Epithelial cell of esophagus (primary cell): ENCODE data around the gene DCLK2.
A peak's percentile ranks its signal among the peaks of the same experiment; 100 is the strongest.

Source experiments
- DNase-seq: peaks from one replicate; pipeline ENCODE4 v3.0.0; 2010; ENCODE audit warnings: low read depth
- H3K4me3 ChIP-seq: 2 replicates; pipeline ENCODE4 v1.5.1; 2011; ENCODE audit warnings: mild to moderate bottlenecking, low read length, control low read depth
- TF ChIP-seq, protein P1 (sequence below): IDR thresholded peaks from 2 replicates; pipeline ENCODE4 v1.5.1; 2011; ENCODE audit warnings: low read depth, mild to moderate bottlenecking, low read length, control low read depth, inconsistent platforms; ENCODE audit not compliant: insufficient read depth; ENCODE audit errors: missing control alignments

The DCLK2 gene

GRCh38 chr4:150090836-150091235 is 12.6 kb downstream of the DCLK2 start:
- TF ChIP-seq, protein P1, sequence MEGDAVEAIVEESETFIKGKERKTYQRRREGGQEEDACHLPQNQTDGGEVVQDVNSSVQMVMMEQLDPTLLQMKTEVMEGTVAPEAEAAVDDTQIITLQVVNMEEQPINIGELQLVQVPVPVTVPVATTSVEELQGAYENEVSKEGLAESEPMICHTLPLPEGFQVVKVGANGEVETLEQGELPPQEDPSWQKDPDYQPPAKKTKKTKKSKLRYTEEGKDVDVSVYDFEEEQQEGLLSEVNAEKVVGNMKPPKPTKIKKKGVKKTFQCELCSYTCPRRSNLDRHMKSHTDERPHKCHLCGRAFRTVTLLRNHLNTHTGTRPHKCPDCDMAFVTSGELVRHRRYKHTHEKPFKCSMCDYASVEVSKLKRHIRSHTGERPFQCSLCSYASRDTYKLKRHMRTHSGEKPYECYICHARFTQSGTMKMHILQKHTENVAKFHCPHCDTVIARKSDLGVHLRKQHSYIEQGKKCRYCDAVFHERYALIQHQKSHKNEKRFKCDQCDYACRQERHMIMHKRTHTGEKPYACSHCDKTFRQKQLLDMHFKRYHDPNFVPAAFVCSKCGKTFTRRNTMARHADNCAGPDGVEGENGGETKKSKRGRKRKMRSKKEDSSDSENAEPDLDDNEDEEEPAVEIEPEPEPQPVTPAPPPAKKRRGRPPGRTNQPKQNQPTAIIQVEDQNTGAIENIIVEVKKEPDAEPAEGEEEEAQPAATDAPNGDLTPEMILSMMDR, result no peak
- DNase-seq, result no peak
- H3K4me3 ChIP-seq, result no peak overlapping the region

- no peak overlapping the region for H3K4me3 ChIP-seq
- no peak for DNase-seq
- TF ChIP-seq, protein P1, result no peak
Observed at GRCh38 chr4:150094676-150095075, 16.4 kb downstream of the DCLK2 start.

DNA sequence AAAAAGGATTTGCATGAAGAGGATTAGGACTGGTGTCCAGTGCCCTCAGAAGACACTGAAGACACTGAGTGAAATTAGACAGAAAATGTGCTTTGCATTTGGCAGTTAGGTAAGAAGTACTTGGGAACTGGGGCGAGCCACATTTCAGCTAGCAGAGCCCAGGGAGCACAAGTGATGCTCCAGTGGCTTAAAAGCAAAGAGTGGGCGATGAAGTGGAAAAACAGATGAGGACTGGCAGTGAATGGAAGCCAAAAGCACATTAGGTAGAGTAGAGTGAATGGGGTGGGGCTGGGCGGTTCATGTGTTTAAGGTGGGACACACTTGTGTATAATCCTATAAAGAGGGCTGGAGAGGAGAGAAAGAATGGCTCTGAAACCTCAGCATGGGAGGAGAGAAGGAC is 18.4 kb downstream of the DCLK2 start:
- TF ChIP-seq, protein P1, result no peak
- no peak for DNase-seq
- H3K4me3 ChIP-seq, result no peak overlapping the region

- no peak overlapping the region for H3K4me3 ChIP-seq
- peak; percentile 17 for DNase-seq
Observed at GRCh38 chr4:150098214-150098613, 20.0 kb downstream of the DCLK2 start.

DNA sequence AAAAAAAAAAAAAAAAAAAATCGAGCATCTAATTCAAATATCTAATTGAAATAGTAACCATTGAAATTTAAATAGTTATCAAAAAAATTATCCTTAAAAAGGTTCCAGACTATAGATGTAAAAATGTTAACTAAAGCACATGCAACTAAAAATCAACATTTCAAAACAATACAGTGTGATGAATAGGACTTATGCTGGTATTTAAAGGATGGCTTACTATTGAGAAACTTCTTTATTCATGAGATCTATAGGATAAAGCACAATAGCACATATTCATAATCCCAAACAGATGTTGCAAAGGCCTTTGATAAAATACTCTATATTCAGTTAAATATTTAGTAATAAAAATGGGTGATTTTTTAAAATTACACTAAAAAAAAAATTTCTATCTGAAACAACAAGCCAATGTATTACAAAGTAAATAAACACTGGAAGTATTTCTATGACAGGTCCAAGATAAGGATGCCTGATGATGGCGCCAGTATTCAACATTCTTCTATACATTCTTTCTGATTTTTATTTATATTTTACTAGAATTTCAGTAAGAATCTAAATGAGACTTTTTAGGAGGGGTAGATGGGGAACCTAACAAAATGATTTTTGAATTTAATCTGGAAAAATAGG is 26.3 kb downstream of the DCLK2 start:
- no peak for DNase-seq
- H3K4me3 ChIP-seq, result no peak overlapping the region
- TF ChIP-seq, protein P1, result no peak

More at GRCh38 chr4:150098214-150098613, 20.0 kb downstream of the DCLK2 start:
- TF ChIP-seq, protein P1, result no peak

DNA sequence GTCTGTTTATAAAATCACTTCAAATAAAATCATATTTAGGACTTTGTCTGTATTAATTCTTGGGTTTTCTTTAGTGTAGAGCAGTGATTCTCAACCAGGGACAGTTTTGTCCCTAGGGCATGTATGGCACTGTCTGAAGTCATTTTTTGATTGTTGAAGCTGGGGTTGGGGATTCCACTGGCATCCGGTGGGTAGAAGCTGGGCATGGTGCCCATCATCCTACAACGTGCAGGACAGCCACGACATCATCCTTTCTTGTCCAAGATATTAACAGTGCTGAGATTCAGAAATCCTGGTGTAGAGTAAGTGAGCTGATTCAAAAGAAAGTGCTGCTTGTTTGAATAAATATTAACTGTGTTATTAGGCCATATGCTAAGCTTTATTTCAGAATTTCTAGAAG is 28.6 kb downstream of the DCLK2 start:
- TF ChIP-seq, protein P1, result no peak
- DNase-seq, result no peak
- no peak overlapping the region for H3K4me3 ChIP-seq

GRCh38 chr4:150108691-150109090 is 30.4 kb downstream of the DCLK2 start:
- TF ChIP-seq, protein P1, result no peak
- no peak overlapping the region for H3K4me3 ChIP-seq
- no peak for DNase-seq
